Testis (tissue), 2 donors: ENCODE results near the gene EEA1.

ENCODE experiments used
- POLR2A ChIP-seq: fragments of 450-650 bp; IDR thresholded peaks from one replicate; pipeline ENCODE4 v1.6.1; 2017; ENCODE audit warnings: antibody characterized with exemption, mild to moderate bottlenecking, moderate library complexity
- TF ChIP-seq, protein P1 (sequence below), 3 experiments: fragments of 450-650 bp in 2 of 3; fragments of 200-600 bp in 1 of 3; sonication (generic) in 1 of 3; IDR thresholded peaks; one replicate each; pipeline ENCODE4 v1.5.1; 2016 to 2019; ENCODE audit warnings: antibody characterized with exemption in 3 of 3, mild to moderate bottlenecking in 2 of 3, moderate library complexity in 1 of 3

DNA sequence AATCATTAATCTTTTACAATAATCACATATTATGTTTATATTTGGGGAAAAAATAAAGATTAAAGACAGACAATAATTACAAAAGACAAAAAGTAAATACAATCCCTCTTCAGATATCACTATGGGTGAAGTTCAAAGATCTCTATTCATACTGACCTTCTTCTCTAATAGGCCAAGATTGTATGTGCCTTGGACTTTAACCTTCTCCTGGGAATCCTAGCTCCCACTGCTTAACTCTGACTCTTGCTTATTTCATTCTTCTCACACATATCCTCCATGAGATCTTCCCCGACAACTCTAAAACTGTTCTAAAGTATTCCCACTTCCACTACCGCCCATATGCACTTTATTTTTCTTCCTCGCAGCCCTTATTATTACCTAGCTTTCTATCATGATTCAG is 83.8 kb downstream of the EEA1 start:
- TF ChIP-seq, protein P1, sequence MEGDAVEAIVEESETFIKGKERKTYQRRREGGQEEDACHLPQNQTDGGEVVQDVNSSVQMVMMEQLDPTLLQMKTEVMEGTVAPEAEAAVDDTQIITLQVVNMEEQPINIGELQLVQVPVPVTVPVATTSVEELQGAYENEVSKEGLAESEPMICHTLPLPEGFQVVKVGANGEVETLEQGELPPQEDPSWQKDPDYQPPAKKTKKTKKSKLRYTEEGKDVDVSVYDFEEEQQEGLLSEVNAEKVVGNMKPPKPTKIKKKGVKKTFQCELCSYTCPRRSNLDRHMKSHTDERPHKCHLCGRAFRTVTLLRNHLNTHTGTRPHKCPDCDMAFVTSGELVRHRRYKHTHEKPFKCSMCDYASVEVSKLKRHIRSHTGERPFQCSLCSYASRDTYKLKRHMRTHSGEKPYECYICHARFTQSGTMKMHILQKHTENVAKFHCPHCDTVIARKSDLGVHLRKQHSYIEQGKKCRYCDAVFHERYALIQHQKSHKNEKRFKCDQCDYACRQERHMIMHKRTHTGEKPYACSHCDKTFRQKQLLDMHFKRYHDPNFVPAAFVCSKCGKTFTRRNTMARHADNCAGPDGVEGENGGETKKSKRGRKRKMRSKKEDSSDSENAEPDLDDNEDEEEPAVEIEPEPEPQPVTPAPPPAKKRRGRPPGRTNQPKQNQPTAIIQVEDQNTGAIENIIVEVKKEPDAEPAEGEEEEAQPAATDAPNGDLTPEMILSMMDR (IDR thresholded peaks at IDR 0.05): no peak
- TF ChIP-seq POLR2A: no peak
